Activated B cell treated with CpG ODN at 0.5 μM for 24 hours (primary cell): ENCODE data around the gene LCN12. TPM values are rescaled to one million over a fixed set of nuclear protein-coding genes. Genes with fewer than 3 reads are reported as not detected.

ENCODE experiments used
- ATAC-seq: fragments of 200-7000 bp; cut with Tn5 transposase; one replicate; pipeline ENCODE4 v1.10.0; 2021; ENCODE audit warnings: low read depth, mild to moderate bottlenecking, moderate library complexity
- CTCF ChIA-PET: fragments of 350-600 bp; sonication (Branson Sonifier 250); formaldehyde crosslinking; loops from one replicate; lab custom pipeline; 2021; ENCODE audit warnings: antibody characterized with exemption; lab: Charles Lee
- POLR2A ChIA-PET: fragments of 350-600 bp; sonication (Branson Sonifier 250); formaldehyde crosslinking; loops from one replicate; lab custom pipeline; 2021; ENCODE audit warnings: antibody characterized with exemption; lab: Charles Lee
- DNase-seq: peaks from one replicate; pipeline ENCODE4 v3.0.0; 2022
- H3K27ac Mint-ChIP-seq: one replicate; pipeline ENCODE4 v1.8.0; 2020; ENCODE audit warnings: mixed read lengths
- H3K27me3 Mint-ChIP-seq: one replicate; pipeline ENCODE4 v1.8.0; 2021; ENCODE audit warnings: mixed read lengths
- H3K36me3 Mint-ChIP-seq: one replicate; pipeline ENCODE4 v1.8.0; 2021; ENCODE audit warnings: low read depth, mixed read lengths
- H3K4me1 Mint-ChIP-seq: one replicate; pipeline ENCODE4 v1.8.0; 2021; ENCODE audit warnings: mixed read lengths
- H3K4me3 Mint-ChIP-seq: one replicate; pipeline ENCODE4 v1.8.0; 2020; ENCODE audit warnings: mild to moderate bottlenecking, mixed read lengths
- H3K9me3 Mint-ChIP-seq: one replicate; pipeline ENCODE4 v1.8.0; 2020; ENCODE audit warnings: mixed read lengths
- intact Hi-C: fragments of 100-400 bp; cut with micrococcal nuclease; formaldehyde crosslinking; loops from one replicate; pipeline ENCODE4 v1.15.1; 2024
- total RNA-seq: library from RNA; stranded (reverse); gene quantifications from 2 replicates; pipeline ENCODE4 v1.2.3, GENCODE V29; 2022
- TF ChIP-seq, protein P1 (sequence below): fragments of 200-600 bp; IDR thresholded peaks from one replicate; pipeline ENCODE4 v1.8.0; 2022; ENCODE audit warnings: antibody characterized with exemption, mild to moderate bottlenecking

Gene LCN12
- total RNA-seq, 1 donor from 2014 or later, result 2.4 TPM

GRCh38 chr9:136962163-136962562 is 10.1 kb downstream of the LCN12 start:
- Mint-ChIP-seq H3K36me3 (no peaks in the 10 kb centered on the region), H3K27ac (no peak overlapping the region), H3K27me3 (peaks cover 11% of the 10 kb centered on the region), H3K4me3 (no peak overlapping the region), H3K9me3 (no peaks in the 10 kb centered on the region), H3K4me1 (peaks cover 9% of the 10 kb centered on the region)
- ChIA-PET CTCF (no interaction called here), POLR2A (no interaction called here)
- ATAC-seq, result no peak
- TF ChIP-seq, protein P1, sequence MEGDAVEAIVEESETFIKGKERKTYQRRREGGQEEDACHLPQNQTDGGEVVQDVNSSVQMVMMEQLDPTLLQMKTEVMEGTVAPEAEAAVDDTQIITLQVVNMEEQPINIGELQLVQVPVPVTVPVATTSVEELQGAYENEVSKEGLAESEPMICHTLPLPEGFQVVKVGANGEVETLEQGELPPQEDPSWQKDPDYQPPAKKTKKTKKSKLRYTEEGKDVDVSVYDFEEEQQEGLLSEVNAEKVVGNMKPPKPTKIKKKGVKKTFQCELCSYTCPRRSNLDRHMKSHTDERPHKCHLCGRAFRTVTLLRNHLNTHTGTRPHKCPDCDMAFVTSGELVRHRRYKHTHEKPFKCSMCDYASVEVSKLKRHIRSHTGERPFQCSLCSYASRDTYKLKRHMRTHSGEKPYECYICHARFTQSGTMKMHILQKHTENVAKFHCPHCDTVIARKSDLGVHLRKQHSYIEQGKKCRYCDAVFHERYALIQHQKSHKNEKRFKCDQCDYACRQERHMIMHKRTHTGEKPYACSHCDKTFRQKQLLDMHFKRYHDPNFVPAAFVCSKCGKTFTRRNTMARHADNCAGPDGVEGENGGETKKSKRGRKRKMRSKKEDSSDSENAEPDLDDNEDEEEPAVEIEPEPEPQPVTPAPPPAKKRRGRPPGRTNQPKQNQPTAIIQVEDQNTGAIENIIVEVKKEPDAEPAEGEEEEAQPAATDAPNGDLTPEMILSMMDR, result no peak
- no peak for DNase-seq
- intact Hi-C loops, result no loop called here

DNA sequence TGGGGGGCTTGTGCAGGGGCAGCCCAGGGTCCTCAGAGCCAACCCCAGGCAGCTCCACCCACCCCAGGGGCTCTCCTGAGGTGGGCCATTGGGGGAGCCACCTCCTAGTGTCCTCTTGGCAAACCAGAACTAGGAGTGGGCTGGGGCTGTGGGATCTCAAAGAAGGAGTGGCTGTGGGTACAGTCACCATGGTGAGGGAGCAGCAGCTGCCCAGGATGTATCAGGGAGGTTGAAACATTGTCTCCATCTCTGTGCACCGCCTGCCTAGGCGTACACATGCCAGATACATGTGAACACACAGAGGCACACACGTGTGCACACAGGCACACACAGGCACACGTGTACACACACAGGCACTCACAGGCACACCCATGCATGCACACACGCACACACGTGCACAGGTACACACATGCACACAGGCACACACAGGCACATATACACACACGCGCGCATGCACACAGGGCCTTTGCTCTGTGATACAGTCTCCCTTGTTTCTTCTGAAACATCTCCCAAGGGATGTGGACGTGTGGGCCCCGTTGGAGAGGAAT is 10.7 kb downstream of the LCN12 start:
- ATAC-seq (no peak), DNase-seq (no peak)
- TF ChIP-seq, protein P1, result no peak
- no peak overlapping the region for H3K4me3 Mint-ChIP-seq
- ChIA-PET POLR2A (no interaction called here), CTCF (no interaction called here)
- no peaks in the 10 kb centered on the region for H3K9me3 Mint-ChIP-seq
- H3K4me1 Mint-ChIP-seq, result peaks cover 9% of the 10 kb centered on the region
- intact Hi-C loops, result no loop called here
- H3K27me3 Mint-ChIP-seq, result peaks cover 11% of the 10 kb centered on the region
- no peaks in the 10 kb centered on the region for H3K36me3 Mint-ChIP-seq
- H3K27ac Mint-ChIP-seq, result no peak overlapping the region

- Mint-ChIP-seq H3K9me3 (no peaks in the 10 kb centered on the region), H3K36me3 (no peaks in the 10 kb centered on the region), H3K4me3 (no peak overlapping the region), H3K27ac (no peak overlapping the region), H3K27me3 (peaks cover 9% of the 10 kb centered on the region), H3K4me1 (peaks cover 9% of the 10 kb centered on the region)
- TF ChIP-seq, protein P1, result no peak
- intact Hi-C loops, result no loop called here
- ChIA-PET CTCF (no interaction called here), POLR2A (no interaction called here)
- ATAC-seq, result no peak
- DNase-seq, result no peak
Measured at GRCh38 chr9:136963341-136963740, 11.3 kb downstream of the LCN12 start.

- Mint-ChIP-seq H3K36me3 (no peaks in the 10 kb centered on the region), H3K4me1 (peaks cover 9% of the 10 kb centered on the region), H3K27me3 (peaks cover 9% of the 10 kb centered on the region), H3K4me3 (no peak overlapping the region), H3K27ac (no peak overlapping the region), H3K9me3 (no peaks in the 10 kb centered on the region)
- ChIA-PET CTCF (no interaction called here), POLR2A (no interaction called here)
- DNase-seq (no peak), ATAC-seq (no peak)
- TF ChIP-seq, protein P1, result no peak
- intact Hi-C loops, result no loop called here
Measured at GRCh38 chr9:136963751-136964150, 11.7 kb downstream of the LCN12 start.

- peaks cover 9% of the 10 kb centered on the region for H3K4me1 Mint-ChIP-seq
- H3K9me3 Mint-ChIP-seq, result no peaks in the 10 kb centered on the region
- peaks cover 9% of the 10 kb centered on the region for H3K27me3 Mint-ChIP-seq
- TF ChIP-seq, protein P1, result no peak
- no peak overlapping the region for H3K4me3 Mint-ChIP-seq
- DNase-seq, result no peak
- ChIA-PET POLR2A (no interaction called here), CTCF (no interaction called here)
- no peak for ATAC-seq
- H3K36me3 Mint-ChIP-seq, result no peaks in the 10 kb centered on the region
- H3K27ac Mint-ChIP-seq, result no peak overlapping the region
- intact Hi-C loops, result no loop called here
Measured at GRCh38 chr9:136964171-136964689, 12.2 kb downstream of the LCN12 start.
